NCI-H146 treated with DMSO at 0.1 percent for 48 hours (cell line): ENCODE data around the gene C4BPB.

Source experiments
- DNase-seq: peaks from one replicate; lab custom pipeline; 2025; ENCODE audit not compliant: unreplicated experiment; lab: John Stamatoyannopoulos, UW

Gene C4BPB

DNA sequence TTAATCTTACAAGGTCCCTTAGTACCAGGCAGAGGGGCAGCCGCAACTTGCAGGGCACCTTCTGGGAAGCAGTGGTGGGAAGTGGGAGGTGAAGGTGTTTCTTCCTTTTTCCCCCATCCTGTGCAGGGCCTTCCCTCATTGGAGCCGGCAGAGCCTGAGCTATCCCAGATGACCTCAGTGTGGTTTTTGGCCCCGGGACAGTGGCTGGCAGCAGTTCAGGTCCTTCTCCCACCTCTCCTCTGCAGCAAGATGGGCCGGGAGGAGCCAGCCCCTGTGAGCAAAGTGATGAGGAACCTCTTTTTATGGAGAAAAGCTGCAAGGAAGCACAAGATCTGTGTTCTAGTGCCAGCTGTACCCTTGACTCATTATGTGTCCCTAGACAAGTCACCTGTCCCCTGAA, 28.8 kb upstream of the C4BPB start:
- no peak for DNase-seq

GRCh38 chr1:207060596-207060995, 28.1 kb upstream of the C4BPB start:
- no peak for DNase-seq

DNA sequence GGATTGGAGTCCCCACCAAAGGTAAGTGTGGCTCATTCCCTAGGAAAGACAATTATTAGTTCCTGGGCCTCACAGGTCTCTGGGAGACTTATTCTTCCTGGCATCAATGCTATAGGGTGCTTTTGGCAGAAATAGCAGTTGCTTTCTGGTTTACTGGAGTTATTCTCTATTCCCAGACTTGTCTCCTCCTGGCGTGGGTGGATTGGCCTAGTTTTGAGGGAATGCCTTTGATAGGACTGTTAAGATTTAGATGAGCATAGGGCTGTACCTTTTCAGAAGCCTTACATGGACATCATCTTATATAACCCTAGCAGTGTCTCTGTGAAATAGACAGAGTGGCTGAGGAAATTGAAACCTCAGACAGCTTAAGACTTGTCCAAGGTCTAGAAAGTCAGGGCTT, 26.6 kb upstream of the C4BPB start:
- DNase-seq, result no peak

GRCh38 chr1:207063014-207063413, 25.6 kb upstream of the C4BPB start:
- no peak for DNase-seq

- DNase-seq, result no peak
These were observed 24.1 kb upstream of the C4BPB start for GRCh38 chr1:207064561-207064960.

- no peak for DNase-seq
These were observed 21.5 kb upstream of the C4BPB start for GRCh38 chr1:207067185-207067584.

- no peak for DNase-seq
These were observed 21.0 kb upstream of the C4BPB start for GRCh38 chr1:207067665-207068064.

DNA sequence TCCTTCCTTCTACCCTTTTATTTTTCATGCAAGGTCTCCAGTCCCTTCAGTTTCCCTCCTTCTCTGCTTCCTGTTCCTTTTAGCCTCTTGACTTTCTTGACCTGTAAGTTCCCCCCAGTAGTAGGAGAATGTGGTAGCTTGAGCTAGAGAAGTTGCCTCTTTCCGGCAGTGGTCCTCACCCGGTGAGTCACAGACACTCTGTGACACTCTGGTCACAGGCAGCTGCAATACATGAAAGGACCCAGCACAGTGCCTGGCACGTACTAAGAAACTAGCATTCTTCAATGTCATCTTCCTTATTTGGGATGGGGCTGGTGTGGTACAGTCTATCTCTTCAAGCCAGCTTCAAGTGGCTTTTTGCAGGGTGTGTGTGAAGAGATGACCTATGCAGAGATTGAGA, 19.6 kb upstream of the C4BPB start:
- no peak for DNase-seq

DNA sequence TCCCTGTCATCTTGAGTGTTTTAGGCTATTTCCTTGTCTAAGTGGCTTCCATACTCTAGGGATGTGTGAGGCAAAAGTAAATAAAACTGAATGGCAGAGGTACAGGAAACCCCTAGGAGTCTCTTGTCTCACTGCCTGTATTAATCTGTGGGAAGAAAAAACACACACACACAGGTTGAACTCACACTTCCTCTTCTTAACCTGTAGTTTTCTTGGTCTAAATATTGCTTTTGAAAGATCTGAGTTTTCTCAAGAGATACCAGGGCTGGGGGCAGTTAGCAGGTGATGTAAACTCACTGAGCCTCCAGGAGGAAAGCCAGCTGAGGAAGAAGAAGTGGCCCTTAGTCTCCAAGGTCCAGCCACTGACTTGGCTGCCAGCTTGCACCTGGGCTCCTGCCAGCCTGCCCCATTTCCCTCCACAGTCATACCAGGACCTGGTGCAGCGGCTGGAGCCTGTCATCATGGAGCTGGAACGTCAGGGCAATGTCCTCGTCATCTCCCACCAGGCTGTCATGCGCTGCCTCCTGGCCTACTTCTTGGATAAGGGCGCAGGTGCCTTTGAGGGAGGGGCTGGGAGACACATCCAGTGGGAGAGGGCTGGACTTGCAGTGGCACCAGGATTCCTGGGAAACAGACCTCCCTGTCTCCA, 18.7 kb upstream of the C4BPB start:
- no peak for DNase-seq

DNA sequence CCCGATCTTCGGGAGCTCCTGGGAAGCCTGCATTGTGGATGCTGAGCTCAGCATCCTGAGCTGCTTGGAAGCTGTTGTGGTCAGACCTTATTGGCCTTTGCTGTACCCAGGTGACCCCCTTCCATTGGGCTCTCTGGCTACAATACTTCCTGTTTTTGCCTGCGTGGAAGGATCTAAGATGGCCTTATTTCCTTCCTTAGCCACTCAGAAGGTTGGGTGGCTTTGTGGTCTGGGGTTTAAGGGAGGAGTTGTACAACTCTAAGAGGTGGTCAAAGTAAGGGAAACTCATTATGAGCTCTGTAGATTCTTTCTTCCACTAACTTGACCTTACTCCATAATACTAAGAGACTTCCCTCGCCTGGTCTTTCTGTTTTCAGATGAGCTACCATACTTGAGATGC, 17.8 kb upstream of the C4BPB start:
- no peak for DNase-seq

DNA sequence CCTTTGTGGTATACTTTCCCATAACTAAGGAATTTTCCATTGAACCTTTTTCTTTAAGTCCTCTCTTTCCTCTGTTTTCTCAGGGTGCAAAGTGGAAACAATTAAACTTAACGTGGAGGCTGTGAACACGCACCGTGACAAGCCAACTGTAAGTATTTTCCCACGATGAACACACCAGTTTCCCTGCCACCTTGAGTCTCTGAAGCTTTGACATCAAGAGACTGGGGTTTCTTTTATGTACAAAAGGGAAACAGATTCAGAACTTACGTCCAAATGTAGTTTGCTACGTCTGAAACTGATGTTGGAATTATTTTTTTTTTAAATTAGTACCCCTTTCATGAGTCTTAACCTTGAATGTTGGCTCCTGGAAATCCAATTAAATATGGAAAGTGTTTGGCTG, 17.2 kb upstream of the C4BPB start:
- no peak for DNase-seq

DNA sequence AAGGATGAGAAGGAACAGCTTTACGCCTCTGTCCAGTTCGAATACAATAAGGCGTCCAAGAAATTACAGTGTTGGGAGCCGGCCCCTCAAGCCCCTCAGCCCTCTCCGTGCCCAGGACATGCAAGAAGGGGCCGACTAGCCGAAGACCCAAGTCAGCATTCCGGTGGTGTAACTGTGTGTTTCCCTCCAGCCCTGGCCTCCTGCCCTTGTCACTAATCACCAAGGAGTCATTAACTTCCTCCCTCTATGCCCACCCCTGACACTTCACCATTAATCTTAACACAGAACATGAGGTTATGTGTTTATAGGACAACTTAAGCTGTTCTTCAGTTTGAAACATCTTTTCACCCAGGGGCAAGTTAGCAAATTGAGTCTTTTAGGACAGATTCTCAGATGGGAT, 16.4 kb upstream of the C4BPB start:
- DNase-seq, result no peak

GRCh38 chr1:207073906-207074820, 14.5 kb upstream of the C4BPB start:
- DNase-seq, result no peak

DNA sequence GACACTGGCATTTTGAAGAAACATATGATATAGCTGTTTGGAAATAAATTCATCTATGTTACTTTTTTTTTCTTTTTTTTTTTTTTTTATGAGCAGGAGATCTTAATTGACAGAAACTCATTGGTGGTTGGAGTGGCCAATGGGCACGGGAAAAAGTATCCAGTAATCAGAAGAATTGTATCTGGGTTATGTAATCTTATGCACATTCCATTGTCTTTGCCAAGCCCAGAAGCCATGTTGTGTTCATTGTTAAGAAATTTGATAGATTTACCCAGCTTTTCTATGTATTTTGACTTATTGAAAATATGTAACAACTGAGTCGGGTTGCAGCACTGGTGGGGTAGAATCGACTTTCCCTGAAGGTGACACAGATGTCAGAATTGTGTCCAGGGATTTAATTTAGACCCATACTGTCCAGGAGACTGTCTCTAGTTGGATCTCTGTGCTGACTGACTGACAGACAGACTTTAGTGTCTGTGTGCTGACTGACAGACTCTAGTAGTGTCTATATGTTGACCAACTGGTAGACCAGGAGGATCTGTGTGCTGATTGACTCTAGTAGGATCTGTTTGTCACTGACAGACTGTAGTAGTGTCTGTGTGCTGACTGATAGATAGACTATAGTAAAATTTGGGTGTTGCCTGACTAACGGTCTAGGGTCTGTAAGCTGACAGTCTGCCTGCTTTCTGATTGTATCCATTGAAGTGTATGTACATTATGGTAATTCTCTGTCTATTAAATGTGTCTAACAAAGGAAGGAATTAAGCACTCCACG, 12.3 kb upstream of the C4BPB start:
- no peak for DNase-seq

GRCh38 chr1:207077012-207077411, 11.6 kb upstream of the C4BPB start:
- DNase-seq, result no peak

DNA sequence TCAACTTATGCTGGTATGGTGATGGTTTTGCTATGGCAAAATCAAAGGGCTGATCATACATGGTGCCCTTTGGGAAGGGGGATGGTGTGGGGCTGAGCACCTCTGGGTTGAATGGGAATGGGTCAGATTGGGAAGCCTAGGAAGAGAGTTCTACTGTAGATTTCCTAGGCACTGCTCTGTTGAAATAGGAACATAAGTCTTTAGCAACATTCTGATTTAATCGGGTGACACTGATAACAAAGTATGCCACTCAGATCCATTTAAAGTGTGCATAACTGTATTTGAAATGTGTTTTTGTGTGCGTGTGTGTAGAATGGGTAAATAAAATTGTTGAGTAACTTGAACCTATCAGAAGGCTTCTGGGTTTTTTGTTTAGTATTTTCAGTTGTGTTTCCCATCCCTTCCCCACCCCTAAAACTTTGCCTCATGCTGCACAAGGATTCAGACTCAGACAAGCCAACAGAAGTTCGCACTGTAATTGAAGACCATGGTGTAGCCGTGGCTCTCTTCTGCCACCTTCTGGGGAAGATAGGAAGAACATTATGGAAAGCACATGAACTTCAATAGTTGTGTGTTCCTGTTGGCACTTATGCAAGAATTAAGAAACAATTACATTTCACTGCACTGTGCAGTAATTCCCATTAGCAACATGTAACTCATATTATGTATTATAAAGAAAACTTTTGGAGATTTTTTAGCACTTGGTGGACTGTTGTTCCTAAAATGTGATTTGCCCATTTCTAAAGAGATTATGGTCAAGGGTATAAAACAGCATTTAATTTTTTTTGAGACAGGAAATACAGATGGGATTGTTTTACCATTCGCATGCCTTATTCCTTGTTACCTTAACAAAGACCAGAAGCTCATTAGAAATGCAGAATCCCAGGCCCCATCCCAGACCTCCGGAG, 10.9 kb upstream of the C4BPB start:
- DNase-seq, result peak; percentile 55

DNA sequence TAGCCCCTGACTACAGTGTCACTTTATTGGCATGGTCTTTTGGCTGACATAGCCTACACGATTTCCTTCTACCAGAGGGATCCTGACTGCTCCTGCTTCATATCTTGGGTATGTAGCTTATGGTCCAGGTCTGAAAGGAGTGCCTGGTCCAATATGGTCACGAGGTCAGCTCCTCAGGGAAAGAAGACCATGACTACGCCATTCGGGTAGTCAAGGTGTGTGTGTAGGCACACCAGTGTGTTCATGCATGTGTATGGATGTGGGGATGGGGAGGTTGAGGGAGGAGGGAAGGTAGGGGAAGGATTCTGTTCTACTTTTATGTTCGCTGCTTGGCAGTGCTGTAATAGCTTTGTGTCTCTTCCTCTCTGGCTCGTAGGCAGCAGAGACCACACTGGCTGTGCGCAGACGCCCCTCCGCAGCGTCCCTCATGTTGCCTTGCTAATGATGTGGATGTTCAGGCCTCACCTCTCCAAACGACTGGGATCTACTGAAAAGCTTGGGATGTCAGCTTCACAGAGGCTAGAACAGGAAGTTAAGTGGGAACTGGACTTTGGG, 10.0 kb upstream of the C4BPB start:
- no peak for DNase-seq

GRCh38 chr1:207079706-207080241, 8.9 kb upstream of the C4BPB start:
- DNase-seq, result no peak

GRCh38 chr1:207081088-207081487, 7.6 kb upstream of the C4BPB start:
- DNase-seq, result no peak

DNA sequence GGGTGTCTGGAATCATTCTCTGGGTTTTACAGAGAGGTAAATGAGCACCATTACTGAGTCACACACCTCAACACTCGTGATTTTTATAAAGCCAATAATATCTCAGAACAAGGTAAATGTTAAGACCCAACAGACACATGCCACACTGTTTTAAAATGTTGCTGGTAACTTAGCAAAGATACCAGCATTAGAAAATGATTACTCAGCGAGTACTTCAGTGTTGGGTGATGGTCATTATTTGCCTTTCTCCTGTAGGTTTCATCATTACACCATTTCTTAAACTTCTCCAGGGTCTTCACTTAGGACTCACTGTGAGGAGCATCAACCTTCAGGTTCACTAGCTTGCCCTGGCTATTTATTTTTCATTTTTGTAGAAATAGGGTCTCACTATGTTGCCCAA, 6.9 kb upstream of the C4BPB start:
- no peak for DNase-seq
